Astrocyte (in vitro differentiated cells and primary cell): Measurements from ENCODE around the gene PPP1R26.

ENCODE experiments used
- EZH2 ChIP-seq: IDR thresholded peaks from 2 replicates; pipeline ENCODE4 v1.6.1; 2012; ENCODE audit warnings: mild to moderate bottlenecking, low read length, inconsistent platforms; ENCODE audit not compliant: insufficient read depth
- TF ChIP-seq, protein P1 (sequence below): IDR thresholded peaks from 2 replicates; pipeline ENCODE4 v1.5.1; 2011; ENCODE audit warnings: low read depth, mild to moderate bottlenecking, inconsistent platforms, low read length, moderate library complexity; ENCODE audit not compliant: insufficient read depth

DNA sequence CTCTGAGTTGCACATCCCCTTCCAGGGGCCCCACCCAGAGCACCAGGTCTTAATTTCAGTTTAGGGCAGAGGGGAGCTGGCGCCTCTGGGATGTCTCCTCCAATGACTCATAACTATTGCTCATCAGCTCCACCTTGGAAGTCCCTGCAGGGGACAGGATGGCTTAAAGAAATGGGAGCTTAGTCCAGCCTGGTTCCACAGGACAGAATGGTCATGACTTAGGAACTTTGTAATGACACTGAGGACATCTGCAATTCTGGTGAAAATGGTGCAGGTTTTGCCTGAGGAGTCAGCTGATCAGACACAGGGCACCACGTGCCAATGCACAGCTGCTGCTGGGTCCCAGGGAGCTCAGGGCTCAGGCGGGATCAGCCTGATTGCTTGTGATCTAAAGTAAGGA lies 16.4 kb upstream of the PPP1R26 start:
- TF ChIP-seq, protein P1, sequence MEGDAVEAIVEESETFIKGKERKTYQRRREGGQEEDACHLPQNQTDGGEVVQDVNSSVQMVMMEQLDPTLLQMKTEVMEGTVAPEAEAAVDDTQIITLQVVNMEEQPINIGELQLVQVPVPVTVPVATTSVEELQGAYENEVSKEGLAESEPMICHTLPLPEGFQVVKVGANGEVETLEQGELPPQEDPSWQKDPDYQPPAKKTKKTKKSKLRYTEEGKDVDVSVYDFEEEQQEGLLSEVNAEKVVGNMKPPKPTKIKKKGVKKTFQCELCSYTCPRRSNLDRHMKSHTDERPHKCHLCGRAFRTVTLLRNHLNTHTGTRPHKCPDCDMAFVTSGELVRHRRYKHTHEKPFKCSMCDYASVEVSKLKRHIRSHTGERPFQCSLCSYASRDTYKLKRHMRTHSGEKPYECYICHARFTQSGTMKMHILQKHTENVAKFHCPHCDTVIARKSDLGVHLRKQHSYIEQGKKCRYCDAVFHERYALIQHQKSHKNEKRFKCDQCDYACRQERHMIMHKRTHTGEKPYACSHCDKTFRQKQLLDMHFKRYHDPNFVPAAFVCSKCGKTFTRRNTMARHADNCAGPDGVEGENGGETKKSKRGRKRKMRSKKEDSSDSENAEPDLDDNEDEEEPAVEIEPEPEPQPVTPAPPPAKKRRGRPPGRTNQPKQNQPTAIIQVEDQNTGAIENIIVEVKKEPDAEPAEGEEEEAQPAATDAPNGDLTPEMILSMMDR = no peak
- TF ChIP-seq EZH2 = no peak
